ENCODE data around the gene N4BP2L2.

N4BP2L2 gene

DNA sequence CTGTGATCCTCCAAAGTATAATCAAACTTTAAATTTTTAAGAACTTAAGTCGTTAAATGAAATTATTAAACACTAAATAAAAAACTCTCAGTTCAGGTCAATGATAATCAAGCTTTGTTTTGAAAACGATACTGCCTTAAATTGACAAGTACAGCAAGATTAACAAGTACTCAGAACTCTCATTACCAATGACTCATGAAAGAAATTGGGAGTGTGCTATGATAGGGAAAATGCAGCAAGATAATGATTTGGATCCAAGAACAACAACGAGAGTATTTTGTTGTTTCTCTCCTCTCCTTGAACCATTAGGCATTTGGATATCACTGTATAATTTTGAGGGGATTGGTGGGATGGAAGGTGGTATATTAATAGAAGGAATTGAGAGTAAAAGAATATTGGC is 10.2 kb downstream of the N4BP2L2 start:
- DNase-seq: no peak

DNA sequence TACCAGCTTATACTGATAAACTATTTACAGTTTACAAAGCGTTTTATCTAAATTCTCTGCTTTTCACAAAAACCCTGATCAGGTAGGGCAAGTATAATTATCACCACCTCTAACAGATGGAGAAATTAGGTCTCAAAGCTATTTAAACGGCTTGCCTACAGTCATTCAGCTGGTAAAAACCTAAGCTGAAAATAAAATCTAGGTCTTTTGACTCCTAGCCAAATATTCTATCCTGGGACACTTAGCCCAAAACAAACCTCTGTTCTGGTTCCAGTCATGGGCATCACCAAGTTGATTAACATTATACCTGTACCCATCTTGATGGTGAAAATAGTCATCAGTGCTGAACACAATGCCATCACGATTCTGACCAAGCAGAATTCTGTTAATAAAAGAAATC is 11.4 kb downstream of the N4BP2L2 start:
- no peak for DNase-seq

DNA sequence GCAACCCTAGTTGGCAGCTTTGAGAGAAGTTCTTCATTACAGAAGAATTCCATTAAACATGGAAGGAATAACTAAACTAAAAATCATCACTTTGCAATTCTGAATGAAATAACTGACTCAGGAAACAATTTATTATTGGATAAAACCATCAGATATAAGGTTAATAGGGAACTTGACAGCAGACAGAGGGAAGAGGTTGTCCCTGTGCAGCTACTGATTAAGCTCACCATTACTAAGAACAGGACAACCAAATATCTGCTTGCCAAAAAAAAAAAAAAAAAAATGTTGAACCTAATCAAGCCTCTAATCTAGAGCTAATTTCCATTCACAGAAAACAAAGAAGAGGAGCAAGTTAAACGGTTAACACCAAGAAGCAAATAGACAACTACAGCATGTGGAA is 12.8 kb downstream of the N4BP2L2 start:
- no peak for DNase-seq

DNA sequence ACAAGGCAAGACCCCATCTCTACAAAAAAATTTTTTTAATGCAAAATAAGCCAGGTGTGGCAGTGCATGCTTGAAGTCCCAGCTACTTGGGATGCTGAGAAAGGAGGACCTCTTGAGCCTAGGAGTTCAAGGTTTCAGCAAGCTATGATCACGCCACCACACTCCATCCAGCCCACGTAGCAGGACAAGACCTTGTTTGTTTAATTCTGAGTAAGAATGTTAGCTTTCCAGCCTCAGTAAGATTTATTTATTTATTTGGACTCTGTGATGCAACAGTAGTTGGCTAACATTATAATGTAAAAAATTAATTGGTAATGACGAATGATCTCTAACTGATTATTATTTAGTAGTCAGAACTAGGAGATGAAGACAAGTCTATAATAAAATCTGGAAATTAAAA is 23.3 kb downstream of the N4BP2L2 start:
- DNase-seq: no peak

DNA sequence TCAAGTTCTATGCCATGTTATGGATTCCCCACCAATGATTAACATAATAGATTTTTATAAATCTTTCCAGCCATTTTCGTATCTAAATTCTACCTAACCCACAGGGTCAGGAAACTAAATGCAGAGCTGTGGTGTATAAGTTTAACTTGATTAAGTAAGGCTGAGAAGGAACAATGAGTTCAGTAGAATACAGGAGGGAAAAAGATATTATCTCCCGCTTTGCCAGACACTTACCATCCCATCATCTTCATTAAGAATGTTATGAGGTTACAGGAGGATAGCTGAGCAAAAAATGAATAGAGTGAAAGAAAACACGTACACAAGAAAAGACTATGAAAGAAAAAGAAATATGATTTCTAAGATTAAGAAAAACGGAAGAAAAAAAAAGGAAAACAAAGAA is 27.1 kb downstream of the N4BP2L2 start:
- DNase-seq: no peak

DNA sequence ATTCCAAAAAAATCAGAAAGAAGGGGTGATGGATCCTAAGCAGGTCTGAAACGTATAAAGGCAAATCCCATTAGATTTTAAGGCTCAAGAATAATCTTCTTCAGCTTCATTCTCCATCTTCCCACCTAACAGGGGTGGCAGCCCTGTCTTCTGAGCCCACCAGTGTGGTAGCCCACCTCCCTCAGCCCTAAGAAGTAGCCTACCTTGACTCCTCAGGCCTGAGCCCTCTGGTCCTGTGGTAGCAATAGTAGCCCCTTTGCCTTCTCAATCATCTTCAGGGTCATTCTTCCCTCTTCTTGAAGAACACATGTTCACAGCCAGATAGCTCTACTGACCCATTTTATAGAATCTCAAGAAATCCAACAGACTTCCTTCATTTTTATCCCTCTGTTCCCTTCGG is 33.7 kb downstream of the N4BP2L2 start:
- DNase-seq: no peak

DNA sequence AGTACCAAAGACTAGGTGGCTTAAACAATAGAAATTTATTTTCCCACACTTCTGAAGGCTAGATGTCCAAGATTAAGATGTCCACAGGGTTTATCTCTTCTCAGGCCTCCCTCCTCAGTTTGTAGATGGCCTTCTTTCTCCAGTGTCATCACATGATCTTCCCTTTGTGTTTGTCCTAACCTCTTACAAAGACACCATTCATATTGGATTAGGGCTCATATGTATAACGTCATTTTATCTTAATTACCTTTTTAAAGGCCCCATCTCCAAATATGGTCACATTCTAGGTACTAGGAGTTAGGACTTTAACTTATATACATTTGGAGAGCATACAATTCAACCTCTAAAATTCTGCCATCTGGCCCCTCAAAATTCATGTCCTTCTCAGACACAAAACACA is 34.3 kb downstream of the N4BP2L2 start:
- no peak for DNase-seq

DNA sequence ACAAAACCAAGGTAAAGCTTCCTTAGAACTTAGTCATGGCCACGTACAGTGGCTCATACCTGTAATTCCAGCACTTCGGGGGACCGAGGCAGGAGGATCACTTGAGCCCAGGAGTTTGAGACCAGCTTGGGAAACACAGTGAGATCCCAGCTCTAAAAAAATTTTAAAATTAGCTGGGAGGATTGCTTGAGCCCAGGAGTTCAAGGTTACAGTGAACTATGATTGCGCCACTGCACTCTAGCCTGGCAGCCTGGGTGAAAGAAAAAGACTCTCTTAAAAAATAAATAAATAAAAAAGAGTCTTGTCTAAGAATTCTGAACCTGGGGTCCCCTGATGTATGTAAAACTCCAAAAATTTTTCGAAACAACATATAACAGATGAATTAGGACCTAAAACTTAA is 34.9 kb downstream of the N4BP2L2 start:
- no peak for DNase-seq

DNA sequence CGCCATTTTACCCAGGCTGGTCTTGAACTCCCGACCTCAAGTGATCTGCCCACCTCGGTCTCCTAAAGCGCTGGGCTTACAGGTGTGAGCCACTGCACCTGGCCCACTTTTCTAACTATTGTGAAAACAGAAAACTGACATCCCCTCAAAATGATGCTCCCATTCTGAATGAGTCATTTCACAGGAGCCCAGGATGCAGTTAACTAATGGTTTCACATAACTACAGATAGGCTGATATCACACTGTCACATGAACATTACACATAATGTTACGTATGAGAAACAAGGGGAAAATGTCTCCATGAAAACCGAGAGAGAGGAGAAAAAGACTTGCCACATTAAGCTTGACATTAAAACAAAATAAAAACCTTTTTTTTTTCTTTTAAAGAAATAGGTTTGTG is 37.5 kb downstream of the N4BP2L2 start:
- no peak for DNase-seq

DNA sequence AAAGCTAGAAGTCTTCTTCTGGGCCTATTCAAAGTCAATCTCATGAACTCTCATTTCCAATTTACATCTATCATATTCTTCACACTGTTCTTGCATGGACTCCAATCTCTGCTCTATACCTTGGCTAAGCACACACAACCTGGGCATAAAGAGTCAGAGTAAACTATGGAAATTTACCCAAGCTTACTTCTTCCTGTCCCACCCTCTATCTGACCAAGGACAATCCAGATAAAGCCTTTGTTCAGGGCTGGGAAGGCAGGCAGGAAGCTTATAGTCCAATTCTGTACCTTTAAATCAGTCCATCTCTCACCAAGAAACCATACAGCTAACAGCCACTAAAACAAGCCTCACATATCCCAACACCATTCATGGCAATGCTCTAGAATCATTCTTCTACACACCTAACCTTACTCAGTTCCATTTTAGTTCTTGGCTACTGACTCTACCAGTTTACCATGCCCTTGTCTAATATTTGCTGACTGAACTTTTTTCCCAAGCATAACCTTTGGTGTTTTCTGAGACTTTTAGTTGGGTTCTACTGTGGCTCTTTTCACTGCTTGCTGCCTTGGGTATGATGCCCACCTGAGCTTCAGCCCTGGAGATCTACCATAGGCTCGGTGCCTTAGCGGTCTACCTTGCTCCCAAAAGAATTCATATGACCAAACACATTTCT is 38.9 kb downstream of the N4BP2L2 start:
- no peak for DNase-seq

DNA sequence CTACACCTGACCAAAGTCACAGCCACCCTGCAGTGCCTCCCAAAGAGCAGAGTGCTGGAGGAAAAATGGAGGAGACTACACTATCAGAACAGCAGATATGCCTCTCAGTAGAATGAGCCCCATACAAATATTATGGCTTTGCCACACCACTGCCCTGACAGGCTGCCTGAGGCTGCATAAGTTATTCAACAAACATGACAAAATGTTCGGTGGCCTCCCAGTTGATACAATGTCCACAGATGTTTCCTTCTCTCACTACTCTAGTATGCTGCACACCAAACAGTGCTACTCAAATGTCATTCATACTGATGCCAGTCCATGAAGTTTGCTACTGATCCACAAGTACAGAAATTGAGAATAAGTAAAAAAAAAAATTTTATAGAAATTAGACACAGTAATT is 41.0 kb downstream of the N4BP2L2 start:
- DNase-seq: no peak

DNA sequence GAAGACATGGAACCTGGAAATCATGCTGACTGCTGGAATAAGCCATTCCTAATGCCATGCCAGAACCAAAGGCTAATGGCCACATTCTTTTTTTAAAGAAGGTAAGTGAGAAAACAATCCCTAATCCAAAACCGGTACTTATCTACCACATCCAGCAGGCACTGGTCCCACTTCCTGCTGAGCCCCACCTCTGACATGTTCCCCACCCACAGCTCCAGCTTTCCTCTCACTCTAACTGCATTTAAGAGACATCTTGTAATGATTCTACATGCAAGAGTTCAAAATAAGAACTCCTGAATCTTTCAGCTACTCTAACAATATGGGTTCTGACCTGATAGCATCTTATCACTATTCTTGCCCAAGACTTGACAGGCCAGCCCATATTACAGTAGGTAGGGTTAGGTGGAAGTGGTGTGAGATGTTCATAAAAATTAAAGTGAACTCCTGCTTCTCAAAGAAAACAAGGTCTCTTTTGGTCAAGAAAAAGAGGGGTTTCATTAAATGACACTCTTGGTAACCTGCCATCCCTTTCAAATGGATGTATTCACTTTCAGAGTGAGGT is 41.9 kb downstream of the N4BP2L2 start:
- DNase-seq: no peak

DNA sequence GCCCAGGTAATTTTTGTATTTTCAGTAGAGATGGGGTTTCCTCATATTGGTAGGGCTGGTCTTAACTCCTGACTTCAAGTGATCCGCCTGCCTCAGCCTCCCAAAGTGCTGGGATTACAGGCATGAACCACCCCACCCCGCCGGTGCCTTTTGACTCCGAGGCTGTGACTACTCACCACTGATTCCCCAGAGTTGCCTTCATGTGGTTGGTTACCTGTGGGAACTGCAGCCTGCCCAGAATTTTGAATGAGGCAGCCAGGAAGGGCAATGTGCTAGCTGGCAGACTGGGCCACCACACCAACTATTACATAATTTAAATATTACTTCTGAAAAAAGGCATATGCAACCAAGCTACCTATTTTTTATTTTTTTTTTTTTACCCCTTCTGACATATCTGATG is 42.8 kb downstream of the N4BP2L2 start:
- no peak for DNase-seq

DNA sequence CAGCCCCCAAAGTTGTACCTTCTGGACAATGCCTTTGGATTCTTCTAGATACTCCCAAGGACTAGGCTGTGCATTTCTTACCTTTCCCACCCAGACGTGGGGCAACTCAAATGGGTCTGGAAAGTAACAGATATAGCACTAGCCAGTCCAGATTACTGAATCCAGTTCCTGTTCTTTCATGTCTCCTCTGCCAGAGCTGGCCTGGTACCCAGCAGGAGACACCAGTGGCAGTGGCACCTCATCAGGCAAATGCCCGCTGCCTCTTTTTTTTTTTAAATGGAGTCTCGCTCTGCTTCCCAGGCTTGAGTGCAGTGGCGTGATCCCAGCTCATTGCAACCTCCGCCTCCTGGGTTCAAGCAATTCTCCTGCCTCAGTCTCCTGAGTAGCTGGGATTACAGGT is 43.2 kb downstream of the N4BP2L2 start:
- no peak for DNase-seq

DNA sequence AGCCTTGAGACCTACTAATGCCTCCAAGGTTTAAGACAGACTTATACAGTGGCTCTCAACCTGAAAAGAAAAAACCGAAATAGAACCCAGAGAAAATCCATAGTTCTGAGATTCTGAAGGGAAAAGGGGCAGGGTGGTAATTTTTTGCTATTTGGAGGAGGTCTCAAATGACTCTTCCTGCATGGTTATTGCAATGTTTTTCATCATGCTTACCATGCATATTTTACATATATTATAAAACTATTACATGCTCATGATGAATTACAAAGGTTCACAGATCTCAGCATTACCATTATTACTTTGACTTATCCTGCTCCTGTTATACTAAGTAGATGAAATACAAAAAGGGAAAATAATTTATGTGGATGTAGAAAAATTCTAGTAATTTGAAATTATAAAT is 47.6 kb downstream of the N4BP2L2 start:
- DNase-seq: no peak

DNA sequence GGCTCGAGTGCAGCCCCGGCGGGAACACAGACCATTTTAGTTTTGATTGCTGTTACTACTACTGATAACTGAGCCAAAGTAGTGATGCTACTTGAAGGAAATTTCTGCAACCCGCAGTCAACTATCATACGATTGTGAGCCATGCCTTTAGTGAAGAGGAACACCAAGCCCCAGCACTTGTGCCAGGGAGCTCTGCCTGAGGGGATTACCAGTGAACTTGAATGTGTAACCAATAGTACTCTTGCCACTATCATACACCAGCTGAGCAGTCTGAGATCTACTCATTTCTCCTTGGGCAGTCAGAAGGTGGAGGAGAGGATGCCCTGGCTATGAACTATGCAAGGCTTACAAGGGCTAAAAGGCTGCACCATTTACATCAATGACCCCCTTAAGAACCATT is 61.7 kb downstream of the N4BP2L2 start:
- DNase-seq: no peak

DNA sequence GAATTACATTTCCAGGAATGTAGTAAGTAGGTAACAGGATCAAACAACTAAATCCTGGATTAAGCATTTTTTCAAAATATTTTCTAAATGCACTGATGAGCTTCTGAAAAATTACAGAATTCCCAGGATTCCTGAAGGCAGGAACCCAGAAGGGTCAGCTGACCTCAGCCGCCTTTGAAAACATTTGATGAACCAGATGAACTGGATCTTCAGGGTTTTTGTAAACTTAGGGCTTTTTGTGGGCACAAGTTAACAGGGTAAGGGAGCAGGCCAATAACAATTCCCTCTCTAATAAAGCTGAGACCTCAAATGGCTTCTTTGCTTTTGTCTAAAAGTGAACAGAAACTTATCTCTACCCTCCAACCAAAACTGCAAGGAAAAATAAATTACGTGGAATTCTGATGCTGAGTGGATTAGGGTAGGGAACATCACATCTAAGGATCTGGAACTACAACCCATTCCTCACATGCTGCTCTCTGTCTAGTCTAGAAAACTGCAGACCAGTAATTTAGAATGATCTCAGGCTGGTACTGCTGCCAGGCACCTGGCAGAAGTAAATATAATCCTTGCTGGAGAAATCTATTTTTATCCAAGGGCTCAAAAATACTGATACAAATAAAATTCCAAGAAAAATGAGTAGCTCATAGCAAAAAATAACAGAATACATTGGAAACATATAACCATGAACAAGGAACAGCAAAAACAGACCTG is 62.4 kb downstream of the N4BP2L2 start:
- no peak for DNase-seq

DNA sequence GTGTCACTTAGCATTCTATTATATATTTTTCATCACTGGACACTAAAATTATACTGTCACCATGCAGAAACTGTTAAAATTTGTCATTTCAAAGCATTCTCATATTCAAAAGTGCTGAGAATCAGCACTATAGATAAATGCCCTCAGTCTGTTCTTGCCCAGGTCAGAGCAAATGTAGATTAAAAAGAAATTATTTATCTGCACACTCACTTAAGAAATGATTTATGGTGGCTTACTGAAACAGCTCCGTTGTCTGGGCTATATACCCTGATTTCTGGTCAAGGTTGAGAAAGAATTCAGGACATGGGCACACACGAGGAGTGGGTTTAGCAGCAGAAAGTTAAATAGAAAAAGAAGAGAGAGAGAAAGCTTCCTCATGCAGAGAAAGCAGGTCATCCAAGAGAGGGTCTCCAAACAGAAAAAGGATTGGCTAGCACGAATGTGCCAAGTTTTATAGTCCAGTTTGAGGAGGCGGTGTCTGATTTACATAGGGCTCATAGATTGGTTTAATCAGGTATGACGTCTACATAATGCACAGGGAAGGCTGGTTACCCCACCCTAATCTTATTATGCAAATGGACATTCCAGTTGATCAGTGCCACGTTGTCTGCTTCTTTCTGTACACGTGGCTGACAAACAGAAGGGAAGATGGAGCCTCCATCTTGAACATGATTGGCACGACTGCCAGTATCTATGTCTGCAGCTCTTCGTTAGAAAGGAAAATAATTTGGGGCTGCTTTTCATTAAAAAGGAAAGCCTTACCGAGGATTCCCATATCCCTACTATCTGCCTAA is 63.4 kb downstream of the N4BP2L2 start:
- no peak for DNase-seq

DNA sequence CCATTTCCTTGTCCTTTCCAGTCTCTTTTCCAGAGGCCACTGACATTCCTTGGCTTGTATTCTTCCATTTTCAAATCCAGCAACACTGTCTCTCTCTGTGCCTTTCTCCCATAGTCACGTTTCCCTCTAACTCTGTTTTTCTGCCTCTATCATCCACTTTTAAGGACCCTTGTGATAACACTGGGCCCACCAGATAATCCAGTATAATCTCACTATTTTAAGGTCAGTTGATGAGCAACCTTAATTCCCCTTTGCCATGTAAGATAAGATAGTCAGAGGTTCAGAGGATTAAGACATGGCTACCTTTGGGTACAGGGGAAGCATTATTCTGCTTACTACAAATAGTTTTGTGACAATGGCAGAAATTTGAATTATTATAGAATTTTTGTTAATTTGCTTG is 64.9 kb downstream of the N4BP2L2 start:
- no peak for DNase-seq

DNA sequence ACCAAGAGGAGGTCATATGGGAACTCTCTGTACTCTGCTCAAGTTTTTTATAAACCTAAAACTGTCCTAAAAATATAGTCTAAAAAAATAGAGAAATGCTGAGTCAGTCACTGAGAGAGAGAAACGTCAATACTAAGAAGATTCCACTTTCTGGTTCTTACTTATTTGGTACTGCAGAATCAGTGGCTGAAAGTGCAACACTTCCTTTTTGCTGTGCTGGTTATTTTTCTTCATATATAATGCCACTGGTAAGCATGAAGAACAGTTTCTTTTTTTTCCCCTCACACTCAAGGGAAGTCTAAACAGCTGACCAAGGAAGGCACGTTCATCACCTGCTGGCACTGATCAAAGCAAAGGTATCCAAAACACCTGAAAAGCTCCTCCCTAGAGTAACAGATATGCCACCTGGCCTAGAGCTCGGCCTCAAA is 66.4 kb downstream of the N4BP2L2 start:
- no peak for DNase-seq

DNA sequence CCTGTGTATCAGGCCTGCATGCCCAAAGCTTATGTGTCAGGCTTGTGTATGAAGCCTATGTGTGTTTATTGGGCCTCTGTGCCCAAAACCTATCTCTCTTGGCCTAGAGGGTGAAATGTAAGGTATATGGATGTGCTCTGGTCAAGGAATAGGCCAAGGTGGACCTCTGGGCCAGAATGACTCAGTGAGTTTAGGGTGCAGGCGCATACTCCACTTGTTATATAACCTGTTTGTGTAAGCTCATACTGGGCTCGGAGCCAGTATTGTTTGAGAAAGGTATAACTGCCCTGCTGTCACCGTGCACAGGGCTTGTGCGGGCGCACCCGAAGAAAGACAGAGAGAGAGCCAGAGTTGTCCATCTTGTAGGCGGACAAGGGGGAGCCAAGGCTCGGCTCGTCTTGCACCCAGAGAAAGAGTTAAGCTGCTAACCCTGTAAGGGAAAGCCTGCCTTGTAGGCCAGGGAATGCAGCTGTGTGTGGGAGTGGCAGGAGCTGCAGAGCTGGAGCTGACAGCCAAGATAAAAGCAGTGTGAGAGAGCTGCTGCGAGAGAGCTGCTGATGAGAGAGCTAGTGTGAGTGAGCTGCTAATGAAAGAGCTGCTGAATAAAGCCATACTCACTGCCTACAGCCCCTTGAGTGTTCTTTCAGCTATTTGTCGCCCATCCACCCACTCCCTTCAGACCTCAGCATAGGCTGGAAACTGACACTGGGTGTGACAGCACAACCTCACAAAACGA is 67.2 kb downstream of the N4BP2L2 start:
- DNase-seq: no peak

DNA sequence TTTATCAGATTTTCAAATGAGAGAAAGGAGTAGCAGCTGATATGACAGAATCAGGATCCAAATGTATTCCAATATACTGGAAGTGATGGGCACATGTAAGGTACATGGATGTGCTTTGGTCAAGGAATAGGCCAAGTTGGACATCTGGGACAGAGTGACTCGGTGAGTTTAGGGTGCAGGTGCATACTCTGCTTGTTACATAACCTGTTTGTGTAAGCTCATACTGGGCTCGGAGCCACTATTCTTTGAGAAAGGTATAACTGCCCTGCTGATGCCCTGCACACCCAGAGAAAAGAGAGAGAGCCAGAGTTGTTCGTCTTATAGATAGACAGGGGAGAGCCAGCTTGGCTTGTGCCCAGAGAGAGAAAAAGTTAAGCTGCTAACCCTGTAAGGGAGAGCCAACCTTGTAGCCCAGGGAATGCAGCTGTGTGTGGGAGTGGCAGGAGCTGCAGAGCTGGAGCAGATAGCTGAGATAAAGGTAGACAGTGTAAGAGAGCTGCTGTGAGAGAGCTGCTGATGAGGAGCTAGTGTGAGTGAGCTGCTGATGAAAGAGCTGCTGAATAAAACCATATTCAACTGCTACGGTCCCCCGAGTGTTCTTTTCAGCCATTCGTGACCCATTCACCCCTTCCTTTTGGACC is 70.0 kb downstream of the N4BP2L2 start:
- no peak for DNase-seq

DNA sequence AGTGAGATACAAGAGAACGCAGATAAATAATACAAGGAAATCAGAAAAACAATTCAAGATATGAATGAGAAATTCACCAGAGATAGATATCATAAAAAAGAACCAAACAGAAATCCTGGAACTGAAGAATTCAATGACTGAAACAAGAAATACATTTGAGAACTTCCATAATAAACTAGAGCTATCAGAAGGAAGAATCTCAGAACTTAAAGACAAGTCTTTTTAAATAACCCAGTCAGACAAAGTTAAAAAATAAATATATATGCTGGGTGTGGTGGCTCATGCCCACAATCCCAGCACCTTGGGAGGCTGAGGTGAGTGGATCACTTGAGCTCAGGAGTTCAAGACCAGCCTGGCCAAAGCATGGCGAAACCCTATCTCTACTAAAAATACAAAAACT is 82.0 kb downstream of the N4BP2L2 start:
- no peak for DNase-seq

All from SIG-M5 (cell line).